AG09309 (cell line): ENCODE measurements around the gene RHOG.

Experiments
- DNase-seq: peaks from one replicate; pipeline ENCODE4 v3.0.0-alpha.2; 2010; ENCODE audit warnings: low read depth
- H3K4me3 ChIP-seq: 2 replicates; pipeline ENCODE4 v1.5.1; 2011; ENCODE audit warnings: mild to moderate bottlenecking, low read depth, low read length, moderate library complexity; ENCODE audit not compliant: control insufficient read depth
- CTCF ChIP-seq: IDR thresholded peaks from 2 replicates; pipeline ENCODE4 v1.5.1; 2011; ENCODE audit warnings: mild to moderate bottlenecking, low read depth, low read length, inconsistent platforms; ENCODE audit not compliant: insufficient read depth, control insufficient read depth; ENCODE audit errors: missing control alignments

Gene RHOG

GRCh38 chr11:3840870-3841425, at the start of gene RHOG:
Gene RHOG, minus strand, starts transcription at chr11:3840959. Its CDS starts 12,821 bp downstream, at chr11:3828138.
- TF ChIP-seq CTCF, result no peak
- peak; percentile 35 for DNase-seq
- peak within 1 kb of the TSS; percentile 80 for H3K4me3 ChIP-seq

DNA sequence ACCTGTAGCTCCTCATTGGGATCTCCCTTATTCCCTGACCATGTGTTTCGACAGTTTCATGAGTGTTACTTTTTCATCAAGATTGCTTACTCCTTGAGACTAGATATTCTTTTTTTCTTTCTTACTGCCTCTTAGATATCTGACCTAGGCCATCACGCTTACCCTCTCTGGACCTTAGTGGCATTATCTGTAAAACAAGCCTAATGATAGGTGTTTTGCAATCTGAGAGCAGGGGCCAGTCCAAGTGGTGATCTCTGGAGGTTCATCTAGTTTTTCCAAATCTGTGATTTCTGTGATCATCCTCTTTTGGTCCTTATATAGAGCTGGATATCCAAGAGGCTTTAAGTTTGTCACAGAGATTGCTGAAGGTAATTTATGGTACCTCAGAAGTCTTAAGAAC, 49.3 kb upstream of the RHOG start:
- TF ChIP-seq CTCF, result no peak
- DNase-seq, result no peak
- H3K4me3 ChIP-seq, result no peak overlapping the region

DNA sequence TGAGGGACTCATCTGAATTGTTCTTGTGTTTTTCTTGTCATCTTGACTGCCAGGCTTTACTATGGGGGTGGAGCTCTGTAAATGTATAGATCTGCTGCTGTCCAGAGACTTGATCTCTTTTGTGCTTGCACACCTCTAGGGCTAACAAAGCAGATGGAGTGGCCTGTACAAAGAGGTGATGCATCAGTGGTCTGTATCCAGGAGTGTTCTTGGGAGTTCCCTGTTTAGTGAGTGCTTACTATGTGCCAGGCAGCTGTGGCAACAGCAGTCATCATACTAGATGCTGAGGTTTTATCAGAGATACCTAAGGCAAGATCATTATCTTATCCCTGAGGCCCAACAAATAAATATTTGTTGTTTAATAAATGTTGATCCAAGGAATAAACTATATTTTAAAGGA, 48.1 kb upstream of the RHOG start:
- no peak for DNase-seq

DNA sequence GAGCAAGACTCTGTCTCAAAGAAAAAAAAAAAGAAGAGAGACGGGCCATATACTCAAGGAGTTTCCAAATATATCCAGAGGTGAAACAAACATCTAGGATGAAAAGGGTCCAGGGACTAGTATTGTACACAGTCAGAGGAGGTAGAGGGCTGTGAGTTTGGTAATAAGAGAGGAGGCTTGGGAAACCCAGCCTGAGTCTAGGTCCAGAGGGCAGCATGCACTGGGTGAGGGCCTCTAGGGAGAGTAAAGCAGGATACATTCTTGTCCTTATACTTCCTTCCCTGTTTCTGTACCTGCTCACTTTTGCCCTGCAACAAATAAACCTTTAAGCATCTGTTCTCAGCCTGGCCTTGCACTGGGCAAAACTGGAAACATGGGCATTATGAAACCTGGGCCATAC, 46.2 kb upstream of the RHOG start:
- no peak for DNase-seq
- TF ChIP-seq CTCF, result no peak
- no peak overlapping the region for H3K4me3 ChIP-seq

More for the DNA sequence above, 48.1 kb upstream of the RHOG start:
- H3K4me3 ChIP-seq, result no peak overlapping the region
- TF ChIP-seq CTCF, result no peak

DNA sequence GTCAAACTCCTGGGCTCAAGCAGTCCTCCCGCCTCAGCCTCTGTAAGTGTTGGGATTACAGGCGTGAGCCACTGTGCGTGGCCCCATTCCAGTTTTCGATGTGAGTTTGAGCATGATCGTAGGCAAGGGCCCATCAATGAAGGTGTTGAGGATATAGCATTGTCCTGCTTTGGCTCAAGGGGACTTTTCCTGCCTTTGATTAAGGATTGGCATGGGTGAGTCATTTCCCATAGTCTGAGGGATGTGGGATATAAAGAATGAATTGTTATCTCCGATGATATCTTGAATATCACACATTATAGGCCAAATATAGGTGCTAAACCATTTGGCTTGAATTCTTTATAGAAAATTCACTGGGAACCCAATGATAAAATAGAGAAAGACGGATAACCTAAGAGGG, 45.1 kb upstream of the RHOG start:
- DNase-seq, result no peak
- H3K4me3 ChIP-seq, result no peak overlapping the region
- no peak for TF ChIP-seq CTCF

- no peak for TF ChIP-seq CTCF
- no peak overlapping the region for H3K4me3 ChIP-seq
- DNase-seq, result no peak
Measured at GRCh38 chr11:3882655-3883054, 41.9 kb upstream of the RHOG start.

- no peak for DNase-seq
- H3K4me3 ChIP-seq, result no peak overlapping the region
- TF ChIP-seq CTCF, result no peak
Measured at GRCh38 chr11:3880724-3881123, 40.0 kb upstream of the RHOG start.
